ENCODE results near the gene MACF1.

- TF ChIP-seq TARDBP (IDR thresholded peaks at IDR 0.05), result no peak
- no peak for TF ChIP-seq LEF1 (IDR thresholded peaks at IDR 0.05; ENCODE audit: borderline replicate concordance)
- no peak for TF ChIP-seq FOXM1 (IDR thresholded peaks at IDR 0.05; ENCODE audit: borderline replicate concordance)
- no peak for TF ChIP-seq SP1 (IDR thresholded peaks at IDR 0.05)
- TF ChIP-seq ARNT (IDR thresholded peaks at IDR 0.05), result no peak
- TF ChIP-seq BHLHE40 (IDR thresholded peaks at IDR 0.05; ENCODE audit: borderline replicate concordance), result no peak
- no peak for TF ChIP-seq SUZ12 (IDR thresholded peaks at IDR 0.05)
- TF ChIP-seq PKNOX1 (IDR thresholded peaks at IDR 0.05), result no peak
- no peak for TF ChIP-seq FOXA1 (IDR thresholded peaks at IDR 0.05)
- TF ChIP-seq NFRKB (IDR thresholded peaks at IDR 0.05), result no peak
- TF ChIP-seq HDGF (IDR thresholded peaks at IDR 0.05; ENCODE audit: borderline replicate concordance), result no peak
- no peak for TF ChIP-seq FOXK2 (IDR thresholded peaks at IDR 0.05)
Observed at GRCh38 chr1:39508857-39509305, 304.4 kb downstream of the MACF1 start.

Measured in HEK293T (cell line).